Adipose tissue (tissue), 3 donors: ENCODE results near the gene SCAI. TPM values are rescaled to one million over a fixed set of nuclear protein-coding genes. Genes with fewer than 3 reads are reported as not detected.

Source experiments
- H3K27ac ChIP-seq: one replicate; pipeline ENCODE4 v1.5.1; 2013; ENCODE audit warnings: low read depth, low read length
- WGBS, 3 donors: extraction: QIAGEN DNeasy Blood & Tissue Kit; methylation state at CpG; one replicate each; pipeline ENCODE4 v1.1.7; 2013; 5-methylcytosine and 5-hydroxymethylcytosine counted together
- polyA plus RNA-seq, 3 donors: library from polyadenylated mRNA; stranded (reverse); fragments of 200-250 nt; gene quantifications; one replicate each; pipeline ENCODE4 v1.2.3, GENCODE V29; 2013
- donor health status: healthy with polysubstance abuse.
- donor health status: Bipolar disorder and iron deficiency.
- donor health status: healthy.

Gene SCAI
- polyA plus RNA-seq, 3 donors, result 0.79 to 2.0 (median 0.84) TPM

DNA sequence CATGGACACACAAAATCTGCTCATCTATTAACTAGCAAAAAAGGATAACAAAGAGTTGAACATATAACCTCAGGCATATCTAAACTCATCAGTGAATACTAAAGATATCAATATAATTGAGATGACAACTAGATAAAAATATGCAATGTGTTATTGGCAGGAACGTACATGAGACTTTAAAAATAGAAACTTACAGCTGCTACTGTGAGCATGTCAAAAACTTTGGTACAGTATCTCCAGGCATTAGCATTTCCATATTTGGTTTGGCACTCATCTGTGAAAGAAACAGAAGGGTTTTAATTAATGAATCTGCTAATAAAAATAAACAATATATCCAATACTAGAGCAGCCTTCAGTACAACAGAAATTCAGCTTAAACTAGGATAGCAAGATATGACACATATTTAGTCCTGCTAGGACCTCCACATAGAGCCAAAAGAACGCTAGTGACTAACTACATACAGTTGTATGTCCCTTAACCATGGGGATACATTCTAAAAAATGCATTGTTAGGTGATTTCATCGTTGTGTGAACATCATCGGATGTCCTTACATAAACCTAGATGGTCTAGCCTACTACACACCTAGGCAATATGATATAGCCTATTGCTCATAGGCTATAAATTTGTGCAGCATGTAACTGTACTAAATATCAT lies 10.5 kb upstream of the SCAI start:
- no peak overlapping the region for H3K27ac ChIP-seq
- 85 to 88% (median 88%) methylated on average over 4 of the region's 4 CpGs for WGBS, 3 donors

DNA sequence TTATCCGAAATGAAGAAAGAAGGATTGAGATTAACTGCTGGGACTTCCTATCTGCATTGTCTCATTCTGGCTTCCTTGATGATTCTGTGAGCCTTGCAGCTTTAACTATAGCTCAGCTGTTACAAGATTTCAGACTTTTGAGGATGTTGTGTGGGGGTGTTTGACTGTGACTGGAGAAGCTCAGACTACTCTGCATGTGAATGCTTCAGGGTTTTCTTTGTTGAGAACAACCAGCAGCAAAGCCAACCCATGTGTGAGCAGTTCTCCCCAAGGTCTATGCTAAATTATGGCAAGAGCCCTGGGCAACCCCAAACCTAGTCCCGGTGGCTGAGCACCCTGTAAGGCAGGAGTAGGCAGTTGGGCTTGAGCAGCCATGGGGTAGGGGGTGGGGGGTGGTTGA lies 8.4 kb upstream of the SCAI start:
- no peak overlapping the region for H3K27ac ChIP-seq
- WGBS, 3 donors, result 94 to 97% (median 96%) methylated on average over 2 of the region's 2 CpGs

DNA sequence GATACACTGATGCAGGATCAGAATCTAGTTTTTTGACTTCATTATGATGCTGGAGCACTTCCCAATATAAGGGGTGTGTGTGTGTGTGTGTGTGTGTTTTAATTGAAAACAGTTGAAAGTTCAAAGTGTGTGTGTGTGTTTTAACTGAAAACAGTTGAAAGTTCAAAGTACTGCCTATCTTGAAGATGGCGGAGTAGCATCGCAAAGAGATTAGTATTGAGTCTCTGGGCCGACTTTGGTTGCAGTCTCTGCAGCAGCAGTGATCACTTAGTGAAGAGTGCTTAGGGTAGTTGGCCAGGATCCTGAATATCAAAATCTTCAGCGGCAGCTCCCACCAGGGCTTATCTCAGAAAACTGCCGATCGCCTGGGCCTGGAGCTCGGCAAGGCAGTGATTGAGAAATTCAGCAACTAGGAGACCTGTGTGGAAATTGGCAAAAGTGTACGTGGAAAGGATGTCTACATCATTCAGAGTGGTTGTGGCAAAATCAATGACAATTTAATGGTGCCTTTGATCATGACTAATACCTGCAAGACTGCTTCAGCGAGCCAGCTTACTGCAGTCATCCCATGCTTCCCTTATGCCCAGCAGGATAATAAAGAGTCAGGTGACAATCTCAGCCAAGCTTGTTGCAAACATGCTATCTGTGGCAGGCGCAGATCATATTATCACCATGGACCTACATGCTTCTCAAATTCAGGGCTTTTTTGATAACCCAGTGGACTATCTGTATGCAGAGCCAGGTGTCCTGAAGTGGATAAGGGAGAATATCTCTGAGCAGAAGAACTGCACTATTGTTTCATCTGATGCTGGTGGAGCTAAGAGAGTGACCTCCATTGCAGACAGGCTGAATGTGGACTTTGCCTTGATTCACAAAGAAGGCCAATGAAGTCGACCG lies 7.3 kb upstream of the SCAI start:
- 80 to 86% (median 85%) methylated on average over 12 of the region's 12 CpGs for WGBS, 3 donors
- H3K27ac ChIP-seq, result no peak overlapping the region

DNA sequence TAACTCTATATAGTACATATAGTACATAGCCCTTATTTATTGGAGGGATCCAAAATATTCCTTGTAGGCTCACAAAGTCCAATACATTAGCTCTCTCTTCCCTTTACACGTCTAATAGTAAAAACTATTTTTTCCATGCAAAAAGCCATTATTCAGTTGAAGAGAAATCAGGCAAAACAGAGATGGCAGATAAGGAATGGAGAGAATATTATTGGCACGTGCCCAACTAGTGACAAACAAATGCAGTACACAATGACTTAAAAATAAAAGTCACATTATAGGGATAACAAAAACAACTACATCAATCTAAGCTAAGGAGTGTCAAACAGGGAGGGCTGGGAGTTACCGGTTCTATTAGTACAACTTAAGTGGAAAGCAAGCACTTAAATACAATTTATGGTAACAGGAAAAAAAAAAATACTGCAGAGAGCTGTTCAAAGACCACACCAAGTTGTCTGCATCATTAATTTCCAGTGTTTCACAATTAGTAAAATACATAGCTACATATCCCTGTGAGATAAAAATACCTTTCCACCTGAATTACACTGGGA lies 4.1 kb upstream of the SCAI start:
- no peak overlapping the region for H3K27ac ChIP-seq
- WGBS, 3 donors, result 71 to 81% (median 80%) methylated on average over 3 of the region's 3 CpGs

DNA sequence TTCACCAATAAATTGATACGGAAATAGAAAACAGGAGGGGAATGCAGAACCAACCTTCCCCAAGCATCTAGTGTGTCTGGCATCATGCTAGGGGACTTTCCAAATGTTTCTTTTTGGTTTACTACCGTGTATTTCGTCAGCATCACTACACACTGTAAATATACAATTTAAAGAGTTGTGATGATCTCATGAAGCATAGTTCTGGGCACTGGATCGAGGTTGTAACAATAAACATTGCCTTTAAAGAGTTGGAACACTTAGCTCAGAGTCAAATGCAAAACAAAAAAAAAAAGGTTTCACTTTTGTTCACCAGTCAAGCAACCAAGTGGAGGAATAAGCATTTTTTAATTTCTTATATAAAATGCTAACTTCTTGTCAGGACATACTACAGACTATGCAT lies 2.9 kb upstream of the SCAI start:
- no peak overlapping the region for H3K27ac ChIP-seq
- WGBS, 3 donors, result 54 to 69% (median 62%) methylated on average over 4 of the region's 4 CpGs

DNA sequence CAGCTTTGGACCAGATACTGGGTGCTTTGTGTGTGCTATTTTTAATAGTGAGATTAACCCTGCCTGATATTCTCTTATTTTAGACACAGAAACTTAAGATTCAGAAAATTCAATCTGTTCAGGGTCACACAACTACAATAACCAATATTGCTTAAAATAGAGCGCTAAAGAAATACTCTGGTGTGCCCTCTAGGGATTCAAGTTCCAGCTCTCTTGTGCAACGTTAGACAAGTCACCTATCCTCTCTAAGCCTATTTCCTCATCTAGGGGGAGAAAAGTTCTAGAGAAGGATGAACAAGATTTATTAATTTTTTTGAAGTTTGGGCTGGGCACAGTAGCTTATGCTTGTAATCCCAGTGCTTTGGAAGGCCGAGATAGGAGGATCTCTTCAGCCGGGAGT lies 2.1 kb upstream of the SCAI start:
- WGBS, 3 donors, result 65 to 79% (median 65%) methylated on average over 4 of the region's 4 CpGs
- no peak overlapping the region for H3K27ac ChIP-seq

DNA sequence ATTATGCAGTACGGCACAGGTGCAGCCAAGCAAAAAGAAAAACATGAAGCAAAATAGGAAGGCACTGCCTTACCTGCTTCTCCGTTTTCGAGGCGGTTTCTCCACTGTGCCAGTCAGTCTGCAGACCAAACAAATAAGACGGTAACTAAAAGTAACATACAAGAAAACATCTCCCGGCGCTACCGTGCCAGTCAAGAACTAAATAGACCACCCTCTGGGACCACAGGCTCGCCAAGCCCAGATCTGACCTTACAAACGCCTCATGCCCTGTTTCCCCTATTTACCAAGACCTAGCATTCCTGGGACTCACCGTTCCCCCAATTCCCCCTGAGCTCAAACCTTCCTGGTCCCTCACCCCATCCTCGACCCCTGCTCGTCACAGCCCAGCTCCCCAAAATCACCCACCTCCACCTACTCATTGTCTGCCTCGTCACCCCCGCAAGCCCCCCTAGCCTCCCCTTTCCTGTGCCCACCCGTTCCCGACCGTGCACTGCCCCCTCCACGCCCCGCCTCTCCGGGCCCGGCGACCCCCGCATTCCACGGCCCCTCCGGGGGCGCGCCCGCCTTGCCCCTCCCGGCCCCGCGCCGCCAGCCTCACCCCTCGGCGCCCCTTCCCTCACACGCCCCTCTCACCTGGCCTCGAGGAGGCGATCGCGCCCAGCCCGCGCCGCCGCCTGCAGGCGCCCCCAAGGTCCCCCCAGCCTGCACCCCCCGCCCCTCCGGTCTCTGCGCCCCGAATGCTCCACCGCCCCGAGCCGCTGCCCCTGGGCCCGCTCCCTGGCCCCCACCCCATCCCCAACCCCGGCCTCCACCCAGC lies 560 bp downstream of the SCAI start:
- WGBS, 3 donors, result 1 to 3% (median 2%) methylated on average over 47 to 54 of the region's 54 CpGs
- no peak overlapping the region for H3K27ac ChIP-seq

DNA sequence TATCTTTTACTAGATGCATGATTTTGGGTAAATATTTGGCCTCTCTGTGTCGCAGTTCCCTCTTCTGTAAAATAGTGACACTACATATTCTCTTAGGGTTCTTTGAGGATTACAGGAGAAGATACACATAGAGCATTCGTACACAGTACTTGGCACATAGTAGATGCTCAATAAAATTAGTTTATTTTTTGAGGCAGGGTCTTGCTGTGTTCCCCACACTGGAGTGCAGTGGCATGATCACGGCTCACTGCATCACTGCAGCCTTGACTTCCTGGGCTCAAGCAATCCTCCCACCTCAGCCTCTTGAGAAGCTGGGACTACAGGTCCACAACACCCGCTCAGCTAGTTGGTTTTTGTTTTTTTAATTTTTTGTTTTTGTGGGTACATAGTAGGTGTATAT lies 1.6 kb downstream of the SCAI start:
- 80 to 98% (median 93%) methylated on average over 4 of the region's 4 CpGs for WGBS, 3 donors
- H3K27ac ChIP-seq, result no peak overlapping the region

DNA sequence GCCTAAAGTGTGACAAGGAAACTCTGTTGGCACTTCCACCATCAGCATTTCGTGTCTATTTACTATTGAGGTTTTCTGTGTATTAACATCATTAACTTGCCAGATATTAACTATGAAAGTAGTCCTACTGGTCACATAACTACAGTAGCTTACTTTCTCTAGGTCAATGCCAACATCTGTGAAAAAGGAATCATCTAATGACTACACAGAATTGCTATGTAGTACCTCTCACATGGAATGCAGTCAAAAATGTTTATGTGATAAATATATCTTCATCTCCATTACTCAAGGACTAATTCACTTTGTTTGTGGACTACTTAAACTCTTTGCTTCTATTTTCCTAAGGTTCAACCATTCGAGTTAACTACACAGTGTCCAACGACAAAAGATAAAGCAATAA lies 2.1 kb downstream of the SCAI start:
- no peak overlapping the region for H3K27ac ChIP-seq
- WGBS, 3 donors, result 58 to 84% (median 77%) methylated on average over 3 of the region's 3 CpGs

DNA sequence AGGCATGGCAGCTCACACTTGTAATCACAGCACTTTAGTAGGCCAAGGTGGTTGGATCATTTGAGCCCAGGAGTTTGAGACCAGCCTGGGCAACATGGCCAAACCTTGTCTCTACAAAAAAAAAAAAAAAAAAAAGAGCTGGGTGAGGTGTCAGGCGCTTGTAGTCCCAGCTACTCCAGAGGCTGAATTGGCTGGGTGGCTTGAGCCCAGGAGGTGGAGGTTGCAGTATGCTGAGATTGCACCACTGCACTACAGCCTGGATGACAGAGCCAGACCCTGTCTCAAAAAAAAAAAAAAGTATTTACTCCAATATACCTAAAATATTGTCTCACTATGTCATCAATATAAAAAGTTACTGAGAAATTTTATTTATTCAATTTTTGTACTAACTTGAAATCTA lies 2.8 kb downstream of the SCAI start:
- 84 to 91% (median 89%) methylated on average over 1 of the region's 1 CpG for WGBS, 3 donors

DNA sequence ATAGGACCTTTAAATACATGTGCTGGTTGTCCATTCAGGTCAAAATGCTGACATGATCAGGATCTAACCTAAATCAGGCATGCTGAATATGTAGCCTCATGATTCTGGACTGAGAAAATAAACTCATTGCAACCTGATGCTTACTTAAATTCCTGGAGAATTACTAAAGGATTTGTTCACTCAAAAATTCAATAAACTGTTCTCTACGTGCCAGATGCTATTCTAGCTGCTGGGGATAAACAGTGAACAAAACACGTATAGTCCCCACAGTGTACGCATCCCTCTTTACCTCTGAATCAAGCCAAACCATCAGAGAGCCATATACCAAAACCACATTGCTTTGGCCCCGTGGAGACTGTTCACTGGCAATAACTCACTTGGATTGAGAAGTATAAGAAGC lies 6.1 kb downstream of the SCAI start:
- H3K27ac ChIP-seq, result no peak overlapping the region
- 71 to 85% (median 81%) methylated on average over 4 of the region's 4 CpGs for WGBS, 3 donors

More for the DNA sequence above, 2.8 kb downstream of the SCAI start:
- H3K27ac ChIP-seq, result no peak overlapping the region

DNA sequence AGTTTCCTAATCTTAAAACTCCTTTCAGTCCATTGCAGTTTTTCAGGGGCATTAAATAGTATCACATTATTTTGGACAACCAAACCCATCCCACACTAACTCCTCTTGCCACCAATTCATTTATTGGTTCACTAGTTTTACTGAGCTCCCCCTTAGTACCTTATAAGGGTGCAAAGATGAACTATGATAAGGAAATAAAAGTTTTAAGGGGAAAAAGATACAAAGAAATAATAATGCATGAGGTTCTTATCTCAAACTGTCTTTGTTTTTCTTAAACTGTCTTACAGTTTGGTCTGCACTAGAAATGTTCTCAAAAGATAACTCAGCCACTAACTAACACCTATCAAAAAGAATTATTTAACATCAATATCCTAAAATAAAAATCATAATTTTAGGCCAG lies 8.4 kb downstream of the SCAI start:
- no peak overlapping the region for H3K27ac ChIP-seq

DNA sequence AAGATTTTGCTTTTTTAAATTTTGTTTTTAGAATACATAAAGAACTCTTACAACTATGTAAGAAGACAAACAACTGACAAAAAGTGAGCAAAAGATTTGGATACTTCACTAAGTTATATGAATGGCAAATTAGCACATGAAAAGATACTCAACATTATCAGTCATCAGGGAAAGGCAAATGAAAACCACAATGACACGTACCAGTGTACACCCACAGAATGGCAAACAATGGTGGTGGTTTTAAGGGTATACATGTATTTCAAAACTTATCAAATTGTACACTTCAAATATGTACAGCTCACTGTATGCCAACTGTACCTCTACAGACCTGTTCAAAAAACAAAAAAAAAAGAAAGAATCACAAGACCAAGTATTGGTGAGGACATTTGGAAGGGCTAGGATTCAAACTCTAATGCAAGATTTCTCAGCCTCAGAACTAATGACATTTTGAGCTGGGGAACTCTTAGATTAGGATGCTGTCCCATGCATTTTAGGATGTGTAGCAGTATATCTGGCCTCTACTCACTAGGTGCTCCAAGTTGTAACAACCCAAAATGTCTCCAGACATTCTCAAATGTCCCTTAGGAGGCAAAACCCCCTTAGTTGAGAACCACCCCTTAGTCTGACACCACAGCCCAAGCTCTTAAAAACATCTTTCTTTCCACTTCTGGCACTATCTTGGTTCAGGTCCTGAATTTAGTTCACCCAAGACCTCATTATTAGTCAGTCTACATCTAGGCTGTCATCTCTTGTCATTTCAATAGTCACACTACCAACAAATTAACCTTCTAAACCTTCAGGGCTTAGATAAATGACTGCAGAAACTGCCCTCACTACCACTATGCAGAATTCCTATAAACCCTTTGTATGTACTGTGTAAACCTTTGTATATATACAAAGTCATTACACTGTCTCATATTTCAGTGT lies 9.7 kb downstream of the SCAI start:
- 67 to 87% (median 79%) methylated on average over 1 of the region's 1 CpG for WGBS, 3 donors
- no peak overlapping the region for H3K27ac ChIP-seq

DNA sequence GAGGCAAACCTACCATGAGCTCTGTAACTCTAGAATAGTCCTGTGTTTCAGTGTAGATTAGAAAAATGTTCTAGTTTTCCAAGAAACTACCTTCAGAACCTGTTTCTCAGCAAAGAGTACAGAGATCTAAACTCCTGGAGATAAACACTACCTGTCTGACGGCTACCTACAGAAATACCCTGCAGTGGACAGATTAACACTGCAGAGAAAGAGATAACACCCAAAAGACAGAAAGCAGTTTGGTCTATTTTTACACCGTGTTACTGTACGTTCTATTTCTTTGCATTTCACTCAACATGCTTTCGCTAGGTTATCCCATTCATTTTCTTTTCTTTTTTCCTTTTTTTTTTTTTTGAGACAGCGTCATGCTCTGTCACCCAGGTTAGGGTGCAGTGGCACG lies 11.6 kb downstream of the SCAI start:
- no peak overlapping the region for H3K27ac ChIP-seq
- WGBS, 3 donors, result 59 to 93% (median 92%) methylated on average over 6 of the region's 6 CpGs

DNA sequence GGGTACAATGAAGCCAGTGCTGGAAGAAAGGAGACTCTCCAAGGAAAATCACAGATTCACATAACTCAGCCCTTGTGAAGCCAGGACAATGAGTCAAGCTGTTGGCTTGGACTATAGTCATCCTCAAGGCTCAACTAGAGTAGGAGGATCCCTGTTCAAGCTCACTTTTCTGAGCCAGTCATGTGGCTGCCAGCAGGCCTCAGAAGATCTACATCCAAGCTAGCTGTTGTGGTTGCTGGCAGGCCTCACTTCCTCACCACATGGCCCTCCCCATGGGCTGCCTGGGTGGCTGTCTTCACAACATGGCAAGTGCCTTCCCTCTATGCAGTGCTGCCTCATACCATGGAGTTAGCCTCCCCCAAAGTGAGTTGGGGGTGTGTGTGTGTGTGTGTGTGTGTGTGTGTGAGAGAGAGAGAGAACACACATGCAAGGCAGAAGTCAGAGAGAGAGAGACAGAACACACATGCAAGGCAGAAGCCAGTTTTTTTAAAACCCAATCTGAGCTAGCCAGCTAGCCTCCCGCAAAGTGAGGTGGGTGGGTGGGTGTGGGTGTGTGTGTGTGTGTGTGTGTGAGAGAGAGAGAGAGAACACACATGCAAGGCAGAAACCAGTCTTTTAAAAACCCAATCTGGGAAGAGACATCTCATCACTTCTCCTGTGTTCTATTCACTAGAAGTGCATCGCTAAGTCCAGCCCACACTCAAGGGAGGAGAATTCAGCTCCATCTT lies 17.1 kb downstream of the SCAI start:
- WGBS, 3 donors, result 52 to 89% (median 54%) methylated on average over 2 of the region's 2 CpGs
- H3K27ac ChIP-seq, result no peak overlapping the region

DNA sequence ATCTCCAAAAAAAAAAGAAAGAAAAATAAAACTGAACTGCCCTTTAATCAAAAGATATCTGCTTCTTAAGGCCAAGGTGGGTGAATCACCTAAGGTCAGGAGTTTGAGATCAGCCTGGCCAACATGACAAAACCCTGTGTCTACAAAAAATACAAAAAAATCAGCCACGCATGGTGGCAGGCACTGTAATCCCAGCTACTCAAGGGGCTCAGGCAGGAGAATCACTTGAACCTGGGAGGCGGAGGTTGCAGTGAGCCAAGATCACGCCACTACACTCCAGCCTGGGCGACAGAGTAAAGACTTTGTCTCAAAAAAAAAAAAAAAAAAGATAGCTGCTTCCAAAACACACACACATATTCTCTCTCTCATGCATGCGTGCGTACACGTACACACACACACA lies 17.8 kb downstream of the SCAI start:
- H3K27ac ChIP-seq, result no peak overlapping the region
- 59 to 86% (median 65%) methylated on average over 6 to 7 of the region's 7 CpGs for WGBS, 3 donors

DNA sequence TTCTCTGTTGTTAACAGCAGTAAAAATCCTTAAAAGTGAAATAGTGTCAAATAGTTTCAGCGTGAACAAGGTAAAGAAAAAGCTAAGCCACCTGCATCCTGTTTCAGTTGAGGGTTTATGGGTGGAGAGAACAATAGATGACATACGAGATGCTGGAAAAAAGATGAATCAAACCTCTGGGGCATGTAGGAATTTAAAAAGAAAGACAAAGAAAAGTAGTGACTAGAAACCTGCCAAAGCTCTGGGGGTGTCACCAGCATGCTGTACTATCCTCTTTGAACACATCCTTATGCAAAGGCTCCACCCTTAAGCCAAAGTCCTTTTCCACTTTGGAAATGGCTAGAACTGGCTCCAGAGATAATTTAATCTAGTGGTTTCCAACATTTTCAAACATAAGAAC lies 22.2 kb downstream of the SCAI start:
- WGBS, 3 donors, result 54 to 80% (median 59%) methylated on average over 2 of the region's 2 CpGs

More for the DNA sequence above, 22.2 kb downstream of the SCAI start:
- H3K27ac ChIP-seq, result no peak overlapping the region
